ENCODE measurements around the gene DAPP1. TPM values are rescaled to one million over a fixed set of nuclear protein-coding genes. Genes with fewer than 3 reads are reported as not detected.

DAPP1 gene
- total RNA-seq, 1 donor from 2014 or later, result not detected

DNA sequence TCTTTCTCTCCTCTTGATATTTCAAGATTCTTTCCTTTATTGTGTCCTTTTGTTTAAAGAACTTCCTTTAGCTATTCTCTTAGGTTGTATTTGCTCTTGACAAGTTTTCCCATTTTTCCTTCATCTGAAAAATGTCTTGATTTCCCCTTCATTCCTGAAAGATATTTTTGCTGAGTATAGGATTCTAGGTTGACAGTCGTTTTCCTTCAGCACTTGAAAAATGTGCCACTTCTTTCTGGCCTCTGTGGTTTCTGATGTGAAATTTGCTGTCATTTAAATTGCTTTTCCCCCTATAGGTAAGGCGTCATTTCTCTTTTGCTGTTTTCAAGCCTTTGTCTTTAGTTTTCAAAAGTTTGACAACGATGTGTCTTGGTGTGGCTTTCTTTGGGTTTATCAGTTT is 100.9 kb downstream of the DAPP1 start:
- Mint-ChIP-seq H3K27me3 (ENCODE audit: low read depth) (no peaks in the 10 kb centered on the region), H3K36me3 (ENCODE audit: low read depth) (peaks cover 31% of the 10 kb centered on the region), H3K9me3 (peaks cover 5% of the 10 kb centered on the region), H3K4me3 (no peak overlapping the region), H3K4me1 (no peaks in the 10 kb centered on the region), H3K27ac (ENCODE audit: unreplicated experiment) (no peak overlapping the region)
- TF ChIP-seq, protein P1, sequence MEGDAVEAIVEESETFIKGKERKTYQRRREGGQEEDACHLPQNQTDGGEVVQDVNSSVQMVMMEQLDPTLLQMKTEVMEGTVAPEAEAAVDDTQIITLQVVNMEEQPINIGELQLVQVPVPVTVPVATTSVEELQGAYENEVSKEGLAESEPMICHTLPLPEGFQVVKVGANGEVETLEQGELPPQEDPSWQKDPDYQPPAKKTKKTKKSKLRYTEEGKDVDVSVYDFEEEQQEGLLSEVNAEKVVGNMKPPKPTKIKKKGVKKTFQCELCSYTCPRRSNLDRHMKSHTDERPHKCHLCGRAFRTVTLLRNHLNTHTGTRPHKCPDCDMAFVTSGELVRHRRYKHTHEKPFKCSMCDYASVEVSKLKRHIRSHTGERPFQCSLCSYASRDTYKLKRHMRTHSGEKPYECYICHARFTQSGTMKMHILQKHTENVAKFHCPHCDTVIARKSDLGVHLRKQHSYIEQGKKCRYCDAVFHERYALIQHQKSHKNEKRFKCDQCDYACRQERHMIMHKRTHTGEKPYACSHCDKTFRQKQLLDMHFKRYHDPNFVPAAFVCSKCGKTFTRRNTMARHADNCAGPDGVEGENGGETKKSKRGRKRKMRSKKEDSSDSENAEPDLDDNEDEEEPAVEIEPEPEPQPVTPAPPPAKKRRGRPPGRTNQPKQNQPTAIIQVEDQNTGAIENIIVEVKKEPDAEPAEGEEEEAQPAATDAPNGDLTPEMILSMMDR (conservative IDR thresholded peaks at IDR 0.05), result no peak
- DNase-seq (ENCODE audit: low read depth, low spot score), result no peak

DNA sequence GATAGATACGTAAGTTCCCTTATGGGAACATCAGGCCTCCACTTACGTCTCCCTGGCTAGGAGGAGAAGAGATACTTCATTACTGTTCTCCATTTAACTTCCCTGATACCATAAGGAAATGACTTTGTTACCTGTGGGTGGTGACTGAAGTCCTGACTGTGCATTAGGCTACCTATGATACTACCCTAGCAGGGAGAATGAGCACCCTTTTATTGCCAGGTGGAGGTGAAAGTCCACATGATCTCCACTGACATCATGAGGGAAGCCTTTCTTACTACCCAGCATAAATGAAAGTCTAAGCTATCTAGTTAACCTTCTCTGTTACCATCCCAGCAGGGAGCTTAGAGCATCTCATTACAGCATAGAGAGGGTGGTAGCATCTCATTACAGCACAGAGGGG is 102.0 kb downstream of the DAPP1 start:
- H3K36me3 Mint-ChIP-seq (ENCODE audit: low read depth), result peaks cover 29% of the 10 kb centered on the region
- no peaks in the 10 kb centered on the region for H3K27me3 Mint-ChIP-seq (ENCODE audit: low read depth)
- H3K4me1 Mint-ChIP-seq, result no peaks in the 10 kb centered on the region
- no peak for DNase-seq (ENCODE audit: low read depth, low spot score)
- no peak overlapping the region for H3K4me3 Mint-ChIP-seq
- peaks cover 5% of the 10 kb centered on the region for H3K9me3 Mint-ChIP-seq
- H3K27ac Mint-ChIP-seq (ENCODE audit: unreplicated experiment), result no peak overlapping the region
- TF ChIP-seq, protein P1 (conservative IDR thresholded peaks at IDR 0.05), result no peak

Other genes with a start within 250 kb of the DAPP1 start
- gene MTTP, start 242.0 kb upstream of the DAPP1 start, total RNA-seq, result 11.1 and 12.0 TPM in 2 replicates
- 0.05 TPM in 2 replicates for gene C4orf54, start 159.0 kb upstream of the DAPP1 start, total RNA-seq
- gene LAMTOR3, start 77.6 kb downstream of the DAPP1 start, total RNA-seq, result 38.9 and 41.8 TPM in 2 replicates
- gene DNAJB14, start 129.8 kb downstream of the DAPP1 start, total RNA-seq, result 34.2 and 37.0 TPM in 2 replicates
- 793 and 801 TPM in 2 replicates for gene H2AZ1, start 133.4 kb downstream of the DAPP1 start, total RNA-seq

Measured in neural crest cell (in vitro differentiated cells).